Adrenal gland (tissue), 19 donors: ENCODE results near the gene OR51B5. TPM values are rescaled to one million over a fixed set of nuclear protein-coding genes. Genes with fewer than 3 reads are reported as not detected.

Experiments used
- DNase-seq, 7 donors: peaks; one replicate each; pipeline ENCODE4 v3.0.0-alpha.2; 2019 to 2020
- H3K27ac ChIP-seq, 5 donors: fragments of 200-600 bp; sonication (generic) in 4 of 5; 1 replicate in 3 of 5; 2 replicates in 2 of 5; pipeline versions ENCODE4 v1.5.1 to v1.8.0; 2016 to 2020; ENCODE audit warnings: mild to moderate bottlenecking in 1 of 5
- H3K27me3 ChIP-seq: fragments of 200-600 bp; 2 replicates; pipeline ENCODE4 v1.8.0; 2021
- H3K36me3 ChIP-seq, 2 donors: fragments of 200-600 bp; replicated peaks in 1 of 2; 1 replicate in 1 of 2; 2 replicates in 1 of 2; pipeline versions ENCODE4 v1.5.1 to v1.8.0; 2018 to 2022
- H3K4me1 ChIP-seq, 2 donors: fragments of 200-600 bp; replicated peaks in 1 of 2; 1 replicate in 1 of 2; 2 replicates in 1 of 2; pipeline versions ENCODE4 v1.5.1 to v1.8.0; 2018 to 2021
- H3K4me3 ChIP-seq, 4 donors: fragments of 200-600 bp; sonication (generic) in 3 of 4; one replicate each; pipeline ENCODE4 v1.5.1; 2016 to 2018
- H3K9me3 ChIP-seq, 3 donors: fragments of 200-600 bp; sonication (generic) in 1 of 3; replicated peaks in 1 of 3; 1 replicate in 2 of 3; 2 replicates in 1 of 3; pipeline versions ENCODE4 v1.5.1 to v1.8.0; 2016 to 2021
- CTCF ChIP-seq, 6 experiments: fragments of 450-650 bp in 4 of 6; fragments of 200-600 bp in 2 of 6; sonication (generic) in 1 of 6; IDR thresholded peaks; 1 replicate in 5 of 6; 2 replicates in 1 of 6; pipeline versions ENCODE4 v1.5.1 to v1.8.0; 2016 to 2021; ENCODE audit warnings: antibody characterized with exemption in 6 of 6, mild to moderate bottlenecking in 2 of 6, moderate library complexity in 1 of 6
- POLR2A ChIP-seq, 2 donors: fragments of 450-650 bp; IDR thresholded peaks; one replicate each; pipeline ENCODE4 v1.6.1; 2017; ENCODE audit warnings: antibody characterized with exemption in 2 of 2, mild to moderate bottlenecking in 2 of 2, moderate library complexity in 1 of 2
- WGBS, 4 donors: extraction: QIAGEN DNeasy Blood & Tissue Kit in 2 of 4; methylation state at CpG; one replicate each; pipeline versions ENCODE4 v1.1.5 to v1.1.7; 2013 to 2017; 5-methylcytosine and 5-hydroxymethylcytosine counted together
- intact Hi-C, 2 donors: fragments of 100-400 bp; cut with DNase I; formaldehyde crosslinking; loops; one replicate each; pipeline versions ENCODE4 v1.14.1 to v1.15.0; 2022 to 2023
- long read RNA-seq, 10 donors: library from polyadenylated mRNA in 3 of 10; unstranded in 2 of 10; stranded (forward) in 1 of 10; transcript quantifications; one replicate each; pipeline ENCODE4 v2.0.0 and lab custom pipeline, GENCODE V29; 2021 to 2026
- polyA plus RNA-seq, 3 donors: library from polyadenylated mRNA; stranded (reverse); fragments of 200-250 nt in 2 of 3; fragments of 350-450 nt in 1 of 3; fragmentation: Illumina TruSeq in 1 of 3; extraction: RNeasy Lipid Tissue Mini Kit (QIAGEN cat#74804) in 1 of 3; gene quantifications; one replicate each; pipeline ENCODE4 v1.2.3, GENCODE V29; 2013 to 2014
- total RNA-seq, 9 donors: library from RNA; depleted of rRNA in 4 of 9; stranded (reverse); fragments of >200 nt in 4 of 9; fragments of 120-200 nt in 1 of 9; fragmentation: NEBNext Ultra II Directional in 1 of 9; extraction: Animal tissue kit (Norgen Biotek cat#: 25700) in 1 of 9; gene quantifications; one replicate each; pipeline versions ENCODE4 v1.1.0 to v1.2.4, GENCODE V29; 2013 to 2023
- donor health status: healthy with polysubstance abuse.
- donor health status: Bipolar disorder and iron deficiency.
- donor health status: DM: yes; HTN: yes; CAD: no.
- donor health status: DM: no; HTN: no; CAD: no.
- donor health status: DM: no; HTN: no; CAD: no.
- donor health status: DM: yes; HTN: yes; CAD: no.

Gene OR51B5
- total RNA-seq (1 to 10 TPM in 1 of 9 donors, under 1 TPM in 5, not detected in 3; 0.32 to 2.9 (median 0.53) TPM), polyA plus RNA-seq (under 1 TPM in 2 of 3 donors, not detected in 1; 0.16 TPM)
- long read RNA-seq, donor 1 = 0 reads
- long read RNA-seq, donor 2 = 0 reads
- long read RNA-seq, donor 3 = 0 reads
- long read RNA-seq, donor 4 = 0 reads
- long read RNA-seq, donor 5 = 0 reads
- long read RNA-seq, donor 6 = 0 reads
- long read RNA-seq, donor 7 = 0 reads
- long read RNA-seq, donor 8 = 0 reads
- long read RNA-seq, donor 9 = 0 reads
- long read RNA-seq, donor 10 = 0 reads

DNA sequence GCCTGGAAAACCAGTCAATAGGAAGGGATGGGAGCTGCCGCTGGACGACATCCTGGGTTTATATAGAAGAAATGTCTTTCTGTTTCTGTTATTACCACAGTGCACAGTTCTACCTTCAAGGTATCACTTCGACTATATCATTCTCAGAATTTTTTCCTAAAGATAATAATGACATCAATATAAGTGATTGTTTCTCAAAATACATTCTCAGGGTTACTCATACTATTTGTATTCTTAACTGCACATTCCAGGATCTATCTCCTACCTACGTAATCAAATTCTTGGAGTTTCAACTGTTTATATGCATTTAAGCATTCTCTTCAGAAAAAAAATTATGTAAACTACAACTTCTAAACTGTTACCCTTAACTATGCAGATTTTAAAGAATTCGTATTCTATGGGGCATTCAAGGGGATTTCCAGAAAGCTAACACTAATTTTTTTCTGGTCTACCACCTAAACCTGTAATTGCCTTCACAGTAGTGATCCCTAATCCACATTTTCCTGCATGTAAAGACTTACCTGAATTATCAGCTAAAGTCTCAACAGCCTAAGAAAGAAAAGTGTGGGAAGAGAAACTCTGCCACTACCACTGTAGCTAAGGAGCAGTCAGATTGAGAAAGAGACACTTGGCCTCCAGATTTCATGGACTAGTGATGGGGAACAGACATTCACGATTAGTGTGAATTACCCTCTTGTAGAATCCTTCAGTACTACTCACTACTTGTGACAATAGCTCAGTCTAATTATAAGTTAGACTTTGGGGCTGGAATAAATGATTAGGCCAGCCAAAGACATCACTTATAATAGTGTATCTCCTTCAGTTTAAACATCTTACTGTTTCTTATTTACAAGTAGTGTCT lies at the start of gene OR51B5:
Gene OR51B5, minus strand, starts transcription at position 51 of the 862 bp plus-strand sequence. Its CDS starts 0 bp downstream, at position 51.
- Histone ChIP-seq H3K9me3 (no peaks in the 10 kb centered on the region), H3K36me3 (no peaks in the 10 kb centered on the region), H3K4me3 (no peak within 1 kb of the TSS), H3K27ac (no peak within 1 kb of the TSS), H3K4me1 (no peaks in the 10 kb centered on the region), H3K27me3 (no peaks in the 10 kb centered on the region)
- no peak for TF ChIP-seq CTCF (IDR thresholded peaks at IDR 0.05)
- no peak for TF ChIP-seq POLR2A (IDR thresholded peaks at IDR 0.05)
- 71 to 78% (median 75%) methylated on average over 6 of the region's 6 CpGs for WGBS, 4 donors
- no peak for DNase-seq
- intact Hi-C loops = no loop called here

- no peaks in the 10 kb centered on the region for H3K4me1 ChIP-seq
- TF ChIP-seq CTCF (IDR thresholded peaks at IDR 0.05) (no peak), POLR2A (IDR thresholded peaks at IDR 0.05) (no peak)
- H3K4me3 ChIP-seq = no peak overlapping the region
- H3K9me3 ChIP-seq = no peaks in the 10 kb centered on the region
- no peak overlapping the region for H3K27ac ChIP-seq
- no peak for DNase-seq
- intact Hi-C loops = no loop called here
- WGBS, 4 donors = 71 to 90% (median 80%) methylated on average over 2 of the region's 2 CpGs
- H3K27me3 ChIP-seq = no peaks in the 10 kb centered on the region
- H3K36me3 ChIP-seq = no peaks in the 10 kb centered on the region
These were observed 46.9 kb upstream of the OR51B5 start for GRCh38 chr11:5390210-5390609.

- DNase-seq = no peak
These were observed 41.0 kb upstream of the OR51B5 start for GRCh38 chr11:5384335-5384734.

DNA sequence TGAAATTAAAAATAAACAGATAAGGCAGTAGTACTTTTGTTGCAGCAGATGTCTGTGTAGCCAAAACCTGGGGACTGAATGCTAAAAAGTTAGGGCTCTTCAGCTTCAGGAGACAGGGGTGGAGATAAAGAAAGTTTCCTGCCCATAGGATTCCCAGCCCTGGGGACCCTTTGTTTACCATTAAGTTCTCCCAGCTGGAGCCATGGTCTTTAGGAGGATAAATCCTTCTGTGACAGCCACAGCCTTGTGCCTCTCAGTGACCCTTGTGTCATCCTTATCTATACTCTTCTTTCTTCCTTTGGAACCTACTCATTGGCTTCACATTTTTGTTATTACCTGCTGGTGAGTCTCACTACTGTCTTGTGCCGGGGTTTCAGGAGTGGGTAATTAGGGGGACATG lies 40.3 kb upstream of the OR51B5 start, which contains the start of gene OR51M1:
Gene OR51M1, plus strand, starts transcription at position 237 of the 400 bp plus-strand sequence. CDS start 5,587 bp downstream, outside the sequence.
- Histone ChIP-seq H3K9me3 (no peaks in the 10 kb centered on the region), H3K4me1 (no peaks in the 10 kb centered on the region), H3K27me3 (no peaks in the 10 kb centered on the region), H3K36me3 (no peaks in the 10 kb centered on the region), H3K4me3 (no peak within 1 kb of the TSS), H3K27ac (no peak within 1 kb of the TSS)
- WGBS, 4 donors = 63 to 88% (median 73%) methylated on average over 1 of the region's 1 CpG
- intact Hi-C loops = loop anchor here in 1 of 2 donors (5.0 to 10.0 kb wide), 2 partner anchors 181 to 259 kb away; partner anchors contain the start of gene OR51V1
- no peak for TF ChIP-seq POLR2A (IDR thresholded peaks at IDR 0.05)
- no peak for TF ChIP-seq CTCF (IDR thresholded peaks at IDR 0.05)
- no peak for DNase-seq

More at GRCh38 chr11:5384335-5384734, 41.0 kb upstream of the OR51B5 start:
- 63 to 84% (median 67%) methylated on average over 2 of the region's 2 CpGs for WGBS, 4 donors
- H3K27me3 ChIP-seq = no peaks in the 10 kb centered on the region
- H3K27ac ChIP-seq = no peak overlapping the region
- H3K36me3 ChIP-seq = no peaks in the 10 kb centered on the region
- no peak overlapping the region for H3K4me3 ChIP-seq
- no peaks in the 10 kb centered on the region for H3K4me1 ChIP-seq
- intact Hi-C loops = loop anchor here in 1 of 2 donors (5.0 to 10.0 kb wide), 2 partner anchors 182 to 260 kb away; partner anchors contain the start of gene OR51V1
- TF ChIP-seq POLR2A (IDR thresholded peaks at IDR 0.05) = no peak
- no peaks in the 10 kb centered on the region for H3K9me3 ChIP-seq
